SK-N-SH (cell line): ENCODE data around the gene SMIM14. TPM values are rescaled to one million over a fixed set of nuclear protein-coding genes. Genes with fewer than 3 reads are reported as not detected.
"Not testable (repeated sequence)": the region's sequence is repeated elsewhere in the genome, so short reads cannot be mapped to it uniquely, and the experiment has no call there.

ENCODE experiments used
- CTCF ChIA-PET: fragments of 300-600, 350-600 bp; formaldehyde crosslinking; extraction: SDS; loops from one replicate; lab custom pipeline; 2021; lab: Yijun Ruan, JAX
- POLR2A ChIA-PET: fragments of 350-600 bp; sonication (Branson Sonifier 250); formaldehyde crosslinking; extraction: SDS; loops from one replicate; lab custom pipeline; 2020; ENCODE audit warnings: antibody characterized with exemption, inconsistent platforms; lab: Yijun Ruan, JAX
- DNase-seq: peaks from one replicate; pipeline ENCODE4 v3.0.0; 2012
- H2AFZ ChIP-seq: fragments of 200-600 bp; sonication (generic); 2 replicates; pipeline ENCODE4 v1.8.1; 2016; ENCODE audit warnings: antibody characterized with exemption, mild to moderate bottlenecking, low read depth
- H3F3A ChIP-seq: fragments of 200-600 bp; sonication (generic); replicated peaks from 2 replicates; pipeline ENCODE3; 2016; ENCODE audit warnings: antibody characterized with exemption, mild to moderate bottlenecking; ENCODE audit not compliant: insufficient read depth
- H3K27ac ChIP-seq, 2 experiments: fragments of 200-500 bp in 1 of 2; fragments of 200-600 bp in 1 of 2; sonication (Bioruptor generic) in 1 of 2; sonication (generic), shearing (Covaris generic) in 1 of 2; 2 replicates each; pipeline versions ENCODE4 v1.5.1 to v1.6.1; 2014 to 2016; ENCODE audit warnings: low read depth in 2 of 2, inconsistent platforms in 1 of 2, low read length in 1 of 2, mild to moderate bottlenecking in 1 of 2, mixed read lengths in 1 of 2
- H3K27me3 ChIP-seq: fragments of 200-600 bp; sonication (generic), shearing (Covaris generic); 2 replicates; pipeline ENCODE4 v1.6.1; 2016; ENCODE audit warnings: mixed run types; ENCODE audit not compliant: insufficient read depth
- H3K36me3 ChIP-seq, 2 experiments: fragments of 200-500 bp in 1 of 2; fragments of 200-600 bp in 1 of 2; sonication (Bioruptor generic) in 1 of 2; sonication (generic) in 1 of 2; replicated peaks in 1 of 2; 2 replicates each; pipeline versions ENCODE3 to v1.5.1; 2014 to 2016; ENCODE audit warnings: low read length in 1 of 2, mild to moderate bottlenecking in 1 of 2; ENCODE audit not compliant: insufficient read depth in 2 of 2, control insufficient read depth in 1 of 2
- H3K4me1 ChIP-seq, 2 experiments: fragments of 200-500 bp in 1 of 2; fragments of 200-600 bp in 1 of 2; sonication (Bioruptor generic) in 1 of 2; sonication (generic), shearing (Covaris generic) in 1 of 2; 2 replicates each; pipeline versions ENCODE4 v1.5.1 to v1.6.1; 2014 to 2016; ENCODE audit warnings: low read depth in 1 of 2, low read length in 1 of 2, mixed run types in 1 of 2; ENCODE audit not compliant: insufficient read depth in 2 of 2, control insufficient read depth in 1 of 2
- H3K4me2 ChIP-seq: fragments of 200-600 bp; sonication (generic), shearing (Covaris generic); 2 replicates; pipeline ENCODE4 v1.6.1; 2017; ENCODE audit warnings: mixed run types
- H3K4me3 ChIP-seq, 2 experiments: fragments of 200-500 bp in 1 of 2; fragments of 200-600 bp in 1 of 2; sonication (Bioruptor generic) in 1 of 2; sonication (generic), shearing (Covaris generic) in 1 of 2; 2 replicates each; pipeline versions ENCODE4 v1.5.1 to v1.8.1; 2014 to 2016; ENCODE audit warnings: low read depth in 2 of 2, inconsistent platforms in 1 of 2, low read length in 1 of 2, mild to moderate bottlenecking in 1 of 2, mixed read lengths in 1 of 2, moderate library complexity in 1 of 2
- H3K79me2 ChIP-seq: fragments of 200-600 bp; sonication (generic); 2 replicates; pipeline ENCODE4 v1.8.1; 2017; ENCODE audit warnings: mild to moderate bottlenecking; ENCODE audit not compliant: insufficient read depth
- H3K9ac ChIP-seq: fragments of 200-600 bp; sonication (generic); 2 replicates; pipeline ENCODE4 v1.6.1; 2017; ENCODE audit warnings: mixed run types
- H3K9me2 ChIP-seq: fragments of 200-600 bp; sonication (generic); 2 replicates; pipeline ENCODE4 v1.6.1; 2017; ENCODE audit warnings: mixed run types
- H3K9me3 ChIP-seq: fragments of 200-600 bp; sonication (generic); 2 replicates; pipeline ENCODE4 v1.6.1; 2017; ENCODE audit warnings: mixed run types, mild to moderate bottlenecking, moderate library complexity
- H4K20me1 ChIP-seq: fragments of 200-600 bp; sonication (generic); 2 replicates; pipeline ENCODE4 v1.6.1; 2017; ENCODE audit warnings: mild to moderate bottlenecking, mixed run types; ENCODE audit not compliant: insufficient read depth
- CHD2 ChIP-seq: fragments of 150-350 bp; IDR thresholded peaks from 2 replicates; pipeline ENCODE4 v1.6.1; 2018; ENCODE audit warnings: low read length; ENCODE audit not compliant: partially characterized antibody
- EP300 ChIP-seq, 2 experiments: IDR thresholded peaks; 2 replicates each; pipeline versions ENCODE4 v1.4.0 to v1.6.1; 2012; ENCODE audit warnings: borderline replicate concordance in 1 of 2, low read depth in 1 of 2, low read length in 1 of 2
- FOSL2 ChIP-seq: IDR thresholded peaks from 2 replicates; pipeline ENCODE4 v1.4.0; 2012; ENCODE audit warnings: low read depth, mild to moderate bottlenecking, moderate library complexity, borderline replicate concordance
- JUND ChIP-seq: IDR thresholded peaks from 2 replicates; pipeline ENCODE4 v1.4.0; 2012
- MEF2A ChIP-seq: IDR thresholded peaks from 2 replicates; pipeline ENCODE4 v1.4.0; 2012; ENCODE audit warnings: low read depth, borderline replicate concordance
- NRF1 ChIP-seq: IDR thresholded peaks from 2 replicates; pipeline ENCODE4 v1.6.1; 2012; ENCODE audit warnings: low read depth, mild to moderate bottlenecking, low read length
- TAF1 ChIP-seq: IDR thresholded peaks from 2 replicates; pipeline ENCODE4 v1.6.1; 2012; ENCODE audit warnings: low read depth, mild to moderate bottlenecking, low read length, moderate library complexity, borderline replicate concordance
- YY1 ChIP-seq: IDR thresholded peaks from 2 replicates; pipeline ENCODE4 v1.4.0; 2012; ENCODE audit warnings: low read depth, mild to moderate bottlenecking
- WGBS: methylation state at CpG from one replicate; pipeline ENCODE4 v1.1.6; 2017; ENCODE audit warnings: low lambda C conversion rate; 5-methylcytosine and 5-hydroxymethylcytosine counted together
- polyA plus RNA-seq, 3 experiments: library from polyadenylated mRNA; depleted of rRNA; stranded (reverse); fragments of >200 nt; gene quantifications; 2 replicates each; pipeline ENCODE4 v1.2.3, GENCODE V29; 2012
- TF ChIP-seq, protein P1 (sequence below): IDR thresholded peaks from 2 replicates; pipeline ENCODE4 v1.4.0; 2012; ENCODE audit warnings: low read depth
- TF ChIP-seq, protein P2 (sequence below): IDR thresholded peaks from 2 replicates; pipeline ENCODE4 v1.6.1; 2012; ENCODE audit warnings: mild to moderate bottlenecking, low read depth, low read length, moderate library complexity

Gene SMIM14
- polyA plus RNA-seq, 1 of the 3 experiments (the other 2 are of a cell fraction) = 12.6 TPM

DNA sequence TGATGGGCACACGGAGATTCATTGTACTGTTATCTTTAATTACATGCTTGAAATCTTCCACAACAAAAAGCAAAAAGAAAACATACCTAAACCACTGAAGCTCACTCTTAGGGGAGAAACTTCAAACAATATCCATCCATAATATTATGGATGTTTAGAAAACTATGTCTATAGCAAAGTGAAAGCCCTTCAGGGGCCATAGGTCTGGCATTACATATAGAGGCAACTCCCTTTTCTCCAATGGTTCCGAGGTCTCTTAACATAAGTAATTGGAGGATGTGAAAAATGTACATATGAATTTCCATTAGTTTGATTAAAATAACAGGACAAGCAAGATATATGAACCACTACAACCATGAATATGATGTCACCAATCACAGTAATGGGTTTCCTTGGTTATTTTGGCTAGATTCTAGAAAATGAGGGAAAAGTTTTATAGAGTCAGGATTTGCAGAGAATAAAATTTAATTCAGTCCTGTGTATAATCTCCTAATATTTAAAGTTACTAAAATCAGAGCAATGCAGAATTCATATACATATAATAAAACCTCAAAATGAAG, 122.2 kb downstream of the SMIM14 start:
- TF ChIP-seq EP300 (IDR thresholded peaks at IDR 0.05; ENCODE audit: borderline replicate concordance in 1 of 2, low read depth in 1 of 2, low read length in 1 of 2) = no peak
- TF ChIP-seq, protein P1, sequence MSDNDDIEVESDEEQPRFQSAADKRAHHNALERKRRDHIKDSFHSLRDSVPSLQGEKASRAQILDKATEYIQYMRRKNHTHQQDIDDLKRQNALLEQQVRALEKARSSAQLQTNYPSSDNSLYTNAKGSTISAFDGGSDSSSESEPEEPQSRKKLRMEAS = no peak
- no peak for TF ChIP-seq TAF1
- TF ChIP-seq NRF1 = no peak
- no peak for TF ChIP-seq YY1
- no peak for TF ChIP-seq CHD2
- TF ChIP-seq JUND = no peak
- TF ChIP-seq, protein P2, sequence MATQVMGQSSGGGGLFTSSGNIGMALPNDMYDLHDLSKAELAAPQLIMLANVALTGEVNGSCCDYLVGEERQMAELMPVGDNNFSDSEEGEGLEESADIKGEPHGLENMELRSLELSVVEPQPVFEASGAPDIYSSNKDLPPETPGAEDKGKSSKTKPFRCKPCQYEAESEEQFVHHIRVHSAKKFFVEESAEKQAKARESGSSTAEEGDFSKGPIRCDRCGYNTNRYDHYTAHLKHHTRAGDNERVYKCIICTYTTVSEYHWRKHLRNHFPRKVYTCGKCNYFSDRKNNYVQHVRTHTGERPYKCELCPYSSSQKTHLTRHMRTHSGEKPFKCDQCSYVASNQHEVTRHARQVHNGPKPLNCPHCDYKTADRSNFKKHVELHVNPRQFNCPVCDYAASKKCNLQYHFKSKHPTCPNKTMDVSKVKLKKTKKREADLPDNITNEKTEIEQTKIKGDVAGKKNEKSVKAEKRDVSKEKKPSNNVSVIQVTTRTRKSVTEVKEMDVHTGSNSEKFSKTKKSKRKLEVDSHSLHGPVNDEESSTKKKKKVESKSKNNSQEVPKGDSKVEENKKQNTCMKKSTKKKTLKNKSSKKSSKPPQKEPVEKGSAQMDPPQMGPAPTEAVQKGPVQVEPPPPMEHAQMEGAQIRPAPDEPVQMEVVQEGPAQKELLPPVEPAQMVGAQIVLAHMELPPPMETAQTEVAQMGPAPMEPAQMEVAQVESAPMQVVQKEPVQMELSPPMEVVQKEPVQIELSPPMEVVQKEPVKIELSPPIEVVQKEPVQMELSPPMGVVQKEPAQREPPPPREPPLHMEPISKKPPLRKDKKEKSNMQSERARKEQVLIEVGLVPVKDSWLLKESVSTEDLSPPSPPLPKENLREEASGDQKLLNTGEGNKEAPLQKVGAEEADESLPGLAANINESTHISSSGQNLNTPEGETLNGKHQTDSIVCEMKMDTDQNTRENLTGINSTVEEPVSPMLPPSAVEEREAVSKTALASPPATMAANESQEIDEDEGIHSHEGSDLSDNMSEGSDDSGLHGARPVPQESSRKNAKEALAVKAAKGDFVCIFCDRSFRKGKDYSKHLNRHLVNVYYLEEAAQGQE = no peak
- TF ChIP-seq MEF2A = no peak
- TF ChIP-seq FOSL2 = no peak
- Histone ChIP-seq H3K9me2 (no peaks in the 10 kb centered on the region), H3F3A (peaks cover 26% of the 10 kb centered on the region), H3K4me2 (no peak overlapping the region), H2AFZ (no peak overlapping the region), H4K20me1 (peaks cover 3% of the 10 kb centered on the region; the same call in 1 of the 2 replicates), H3K79me2 (peaks cover 98% of the 10 kb centered on the region), H3K4me3 (no peak overlapping the region), H3K27ac (peak overlapping the region in 1 of 2 experiments; percentile 17; a peak in 2 of 4 replicates), H3K4me1 (peaks cover 2 to 4% of the 10 kb centered on the region in 2 experiments; a peak in 1 of 4 replicates), H3K9me3 (no peaks in the 10 kb centered on the region), H3K9ac (no peak overlapping the region), H3K36me3 (peaks cover 20 to 68% of the 10 kb centered on the region in 2 experiments), H3K27me3 (no peaks in the 10 kb centered on the region)
- DNase-seq = no peak
- ChIA-PET CTCF (no interaction called here), POLR2A (no interaction called here)
- 85% methylated on average over 2 of the region's 2 CpGs for WGBS

DNA sequence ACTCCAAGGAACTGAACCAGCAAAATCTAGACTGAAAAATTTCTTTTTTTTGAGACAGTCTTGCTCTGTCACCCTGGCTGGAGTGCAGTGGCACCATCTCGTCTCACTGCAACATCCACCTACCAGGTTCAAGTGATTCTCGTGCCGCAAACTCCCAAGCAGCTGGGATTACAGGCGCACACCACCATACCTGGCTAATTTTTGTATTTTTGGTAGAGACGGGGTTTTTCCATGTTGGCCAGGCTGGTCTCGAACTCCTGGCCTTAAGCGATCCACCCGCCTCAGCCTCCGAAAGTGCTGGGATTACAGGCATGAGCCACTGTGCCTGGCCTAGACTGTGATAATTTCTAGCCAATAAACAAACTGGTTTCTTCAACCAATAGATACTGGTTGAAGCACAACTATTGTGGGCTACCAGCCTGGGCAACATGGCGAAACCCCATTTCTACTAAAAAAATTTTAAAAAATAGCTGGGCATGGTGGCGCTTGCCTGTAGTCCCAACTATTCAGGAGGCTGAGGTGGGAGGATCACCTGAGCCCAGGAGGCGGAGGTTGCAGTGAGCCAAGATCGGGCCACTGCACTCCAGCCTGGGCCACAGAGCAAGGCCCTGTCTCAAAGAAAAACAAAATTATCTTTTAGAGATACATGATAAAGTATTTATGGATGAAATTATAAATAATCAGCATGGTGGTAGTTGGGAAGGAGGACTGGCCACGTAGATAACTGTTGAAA, 122.8 kb downstream of the SMIM14 start:
- H2AFZ ChIP-seq, H3K4me2 ChIP-seq, H3K9me2 ChIP-seq, DNase-seq, H3K9ac ChIP-seq, H3K9me3 ChIP-seq, H3K4me1 ChIP-seq, POLR2A ChIA-PET, H3K4me3 ChIP-seq, H3K27me3 ChIP-seq, H4K20me1 ChIP-seq: not testable (repeated sequence)
- Histone ChIP-seq H3F3A (peaks cover 20% of the 10 kb centered on the region), H3K27ac (peak overlapping the region in 1 of 2 experiments; percentile 17; a peak in 2 of 4 replicates), H3K36me3 (peaks cover 22 to 72% of the 10 kb centered on the region in 2 experiments), H3K79me2 (peaks cover 95% of the 10 kb centered on the region)
- WGBS = 92% methylated on average over 12 of the region's 14 CpGs
- CTCF ChIA-PET = interaction anchor here (1.0 kb wide), 1 partner anchor 47 kb away, joined by 3 read pairs; no protein-coding TSS in a partner anchor
